NCI-H146 (cell line): ENCODE measurements around the gene BMX.

Experiments used
- DNase-seq: peaks from one replicate; lab custom pipeline; 2025; lab: John Stamatoyannopoulos, UW

The BMX gene

GRCh38 chrX:15570145-15570544, 69.5 kb downstream of the BMX start:
- DNase-seq = no peak

DNA sequence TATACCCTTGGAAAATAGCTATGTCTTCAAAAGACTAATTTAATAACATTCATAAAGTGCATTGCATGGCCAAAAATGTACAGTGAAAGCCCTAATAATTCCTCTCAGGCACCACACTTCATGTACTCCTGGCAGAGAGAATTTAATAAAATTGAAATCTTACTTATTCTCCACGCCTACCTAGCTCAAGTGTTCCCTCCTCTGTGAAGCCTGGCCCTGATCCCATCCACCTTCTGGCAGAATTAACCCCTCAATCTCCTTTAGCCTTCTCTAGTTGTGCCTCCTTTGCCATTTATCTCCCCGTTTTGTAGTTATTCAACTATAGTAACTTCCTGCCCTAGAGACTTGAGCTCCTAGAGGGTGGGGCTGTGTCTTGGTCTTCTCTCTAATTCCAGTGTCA, 73.4 kb downstream of the BMX start:
- no peak for DNase-seq

- DNase-seq = no peak
Observed at GRCh38 chrX:15576019-15576418, 75.4 kb downstream of the BMX start.

DNA sequence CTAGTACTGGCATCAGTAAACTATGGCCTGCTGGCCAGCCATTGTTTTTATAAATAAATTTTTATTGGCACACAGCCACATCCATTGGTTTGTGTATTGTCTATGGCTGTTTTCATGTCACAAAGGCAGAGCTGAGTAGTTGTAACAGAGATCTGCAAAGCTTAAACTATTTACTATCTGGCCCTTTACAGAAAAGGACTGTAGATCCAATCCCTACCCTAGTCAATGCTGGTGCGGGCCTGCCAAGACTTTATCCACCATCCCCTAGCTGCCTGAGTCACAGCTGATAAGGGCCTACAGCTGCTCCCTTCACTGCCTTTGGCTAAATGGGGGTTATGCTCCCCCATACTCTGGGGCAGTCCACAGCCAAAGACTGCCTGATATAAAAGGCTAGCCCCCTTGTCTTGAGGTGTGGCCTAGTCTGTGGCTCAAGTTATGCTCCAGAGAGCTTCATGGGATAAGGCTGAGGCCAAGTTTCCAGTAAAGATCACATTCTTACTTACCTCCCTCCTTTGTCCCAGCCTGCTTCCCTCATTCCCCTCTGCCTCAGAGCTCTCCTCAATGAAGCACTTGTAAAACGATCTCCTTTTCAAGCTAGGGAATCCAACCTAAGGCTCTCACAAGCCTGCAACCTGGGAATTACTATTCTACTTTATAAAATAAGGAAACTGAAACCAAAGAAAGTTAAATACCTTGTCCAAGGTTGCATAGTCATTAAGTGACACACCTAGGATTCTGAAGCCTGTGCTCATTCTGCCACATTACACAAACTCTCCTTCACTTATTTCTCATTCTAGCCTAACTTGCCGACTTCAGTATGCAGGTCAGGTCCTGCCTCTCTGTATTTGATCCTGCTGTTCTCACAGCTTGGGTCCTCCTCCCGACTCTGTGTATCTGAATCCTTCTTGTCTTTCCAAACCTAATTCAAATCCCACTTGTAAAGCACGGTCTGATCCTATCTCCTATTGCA, 79.5 kb downstream of the BMX start:
- DNase-seq = no peak

GRCh38 chrX:15594371-15594770, 93.8 kb downstream of the BMX start:
- no peak for DNase-seq

DNA sequence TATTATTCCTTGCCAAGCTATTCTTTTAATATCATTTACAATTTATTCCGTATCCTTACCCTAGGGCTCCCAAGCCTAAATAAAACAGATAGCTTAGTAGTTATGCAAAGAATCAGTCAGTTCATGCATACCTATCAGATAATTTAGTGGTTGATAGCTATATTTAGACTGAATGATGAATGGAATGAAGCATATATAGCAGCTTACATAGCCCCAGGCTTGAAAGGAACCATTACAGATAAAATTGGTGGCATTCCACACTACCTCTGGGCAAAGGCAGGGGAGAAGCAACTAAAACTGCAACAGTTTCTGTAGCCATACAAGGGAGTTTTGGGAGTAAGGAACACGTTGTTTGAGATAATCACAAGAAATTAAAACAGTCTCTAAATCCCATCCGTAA, 97.4 kb downstream of the BMX start:
- DNase-seq = no peak

DNA sequence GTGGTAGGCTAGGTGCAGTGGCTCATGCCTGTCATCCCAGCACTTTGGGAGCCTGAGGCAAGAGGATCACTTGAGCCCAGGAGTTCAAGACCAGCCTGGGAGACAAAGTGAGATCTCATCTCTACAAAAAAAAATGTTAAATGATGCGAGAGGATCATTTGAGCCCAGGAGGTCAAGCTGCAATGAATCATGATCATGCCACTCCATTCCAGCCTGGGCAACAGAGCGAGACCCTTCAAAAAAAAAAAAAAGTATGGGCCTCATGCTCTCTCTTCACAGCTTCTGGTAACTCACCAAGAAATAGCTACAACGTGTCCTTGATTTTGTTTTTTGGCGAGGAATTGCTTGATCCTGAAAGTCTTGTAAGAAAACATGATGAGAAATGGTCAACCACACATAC, 98.9 kb downstream of the BMX start:
- no peak for DNase-seq

DNA sequence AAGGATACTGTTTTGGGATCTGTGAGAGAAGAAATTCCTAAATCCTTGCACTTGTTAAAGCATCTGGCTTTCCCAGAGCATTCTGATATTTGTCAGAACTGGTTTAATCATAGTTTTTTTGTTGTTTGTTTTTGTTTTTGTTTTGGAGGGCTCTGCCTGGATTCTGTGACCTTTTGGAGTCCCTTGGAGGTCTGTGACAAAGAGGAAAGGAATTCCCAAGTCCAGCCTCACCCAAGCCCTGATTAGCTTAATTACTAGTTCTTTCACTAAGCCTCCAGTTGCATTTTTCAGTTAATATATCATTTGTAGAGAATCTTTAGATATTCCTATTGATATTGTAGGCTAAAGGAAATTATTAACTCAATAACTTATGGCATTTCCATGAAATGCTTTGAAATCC, 99.4 kb downstream of the BMX start:
- DNase-seq = no peak

- DNase-seq = no peak
Observed at GRCh38 chrX:15600745-15601144, 100.1 kb downstream of the BMX start, which contains the start of gene ACE2. Gene ACE2 (minus strand): TSS chrX:15600960. CDS start chrX:15600911, 49 bp downstream.

DNA sequence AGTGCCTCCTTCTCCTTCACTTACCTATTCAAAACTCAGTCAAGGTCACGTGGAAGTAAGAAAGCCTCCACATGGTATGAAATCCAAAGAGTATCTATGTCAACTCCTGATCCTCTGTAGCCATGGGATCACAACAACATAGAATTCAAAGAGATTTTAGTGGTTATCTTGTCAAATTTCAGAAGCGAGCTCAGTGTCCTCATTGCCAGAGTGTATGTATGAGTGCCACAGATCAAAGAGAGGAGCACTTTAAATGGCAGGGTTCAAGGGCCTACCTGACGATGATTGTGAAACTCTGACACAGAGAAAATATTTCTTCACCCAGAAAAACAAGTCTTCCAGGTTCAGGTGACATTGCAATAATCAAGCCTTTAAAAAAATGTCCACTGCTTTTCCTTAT, 101.3 kb downstream of the BMX start:
- no peak for DNase-seq

DNA sequence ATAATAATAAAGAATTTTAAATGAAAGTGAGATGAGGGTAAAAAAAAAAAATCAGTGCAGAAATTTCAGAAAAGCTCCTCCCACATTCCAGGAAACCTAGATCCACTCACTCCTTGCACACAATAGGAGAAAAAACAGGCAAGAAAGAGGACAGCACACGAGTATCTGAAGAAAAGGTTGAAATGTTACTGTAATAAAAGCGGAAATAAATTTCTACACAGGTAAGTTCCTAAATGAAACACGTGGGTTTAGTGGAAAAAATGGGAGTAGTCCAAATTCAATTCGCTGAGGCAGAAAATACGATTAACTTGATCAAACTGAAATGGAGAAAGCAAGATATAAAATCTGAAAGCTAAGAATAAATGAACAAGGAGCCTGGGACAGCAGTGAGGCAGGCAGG, 102.2 kb downstream of the BMX start:
- DNase-seq = no peak

DNA sequence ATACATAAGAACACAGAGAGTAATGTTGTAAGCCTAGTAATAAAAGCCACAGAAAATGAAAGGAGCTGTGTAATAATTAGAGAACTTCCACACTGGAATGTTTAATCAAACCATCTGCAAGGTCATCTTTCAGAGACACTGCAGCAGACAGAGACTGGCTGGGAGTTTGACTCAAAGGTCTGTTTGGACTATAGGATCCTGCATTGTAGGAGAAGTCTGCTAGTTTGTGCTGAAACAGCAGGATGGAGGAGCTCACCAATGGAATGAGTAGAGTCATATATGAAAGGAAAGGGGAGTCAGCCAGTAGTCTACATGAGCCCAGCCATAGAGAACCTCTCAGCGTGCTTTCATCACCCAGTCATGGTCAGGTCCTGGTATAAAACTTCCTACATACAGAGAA, 104.6 kb downstream of the BMX start:
- DNase-seq = no peak
